ENCODE measurements around the gene PROS1. TPM values are rescaled to one million over a fixed set of nuclear protein-coding genes. Genes with fewer than 3 reads are reported as not detected.

PROS1 gene
- total RNA-seq, 1 donor from 2014 or later: 19.8 TPM

- Mint-ChIP-seq H3K4me3 (ENCODE audit: unreplicated experiment) (peak overlapping the region; percentile 78), H3K4me1 (ENCODE audit: unreplicated experiment) (peaks cover 25% of the 10 kb centered on the region), H3K9me3 (ENCODE audit: unreplicated experiment) (no peaks in the 10 kb centered on the region), H3K27me3 (ENCODE audit: unreplicated experiment) (no peaks in the 10 kb centered on the region), H3K27ac (ENCODE audit: unreplicated experiment) (peak overlapping the region; percentile 90), H3K36me3 (ENCODE audit: low read depth, unreplicated experiment) (no peaks in the 10 kb centered on the region)
- no peak for TF ChIP-seq CTCF (IDR thresholded peaks at IDR 0.05; ENCODE audit: unreplicated experiment)
- no peak for DNase-seq (ENCODE audit: low spot score)
These were observed 15.1 kb upstream of the PROS1 start for GRCh38 chr3:93988764-93989163.

- H3K9me3 Mint-ChIP-seq (ENCODE audit: unreplicated experiment): no peaks in the 10 kb centered on the region
- DNase-seq (ENCODE audit: low spot score): no peak
- H3K27me3 Mint-ChIP-seq (ENCODE audit: unreplicated experiment): no peaks in the 10 kb centered on the region
- TF ChIP-seq CTCF (IDR thresholded peaks at IDR 0.05; ENCODE audit: unreplicated experiment): no peak
- H3K27ac Mint-ChIP-seq (ENCODE audit: unreplicated experiment): peak overlapping the region; percentile 90
- no peaks in the 10 kb centered on the region for H3K36me3 Mint-ChIP-seq (ENCODE audit: low read depth, unreplicated experiment)
- H3K4me3 Mint-ChIP-seq (ENCODE audit: unreplicated experiment): peak overlapping the region; percentile 78
- H3K4me1 Mint-ChIP-seq (ENCODE audit: unreplicated experiment): peaks cover 24% of the 10 kb centered on the region
These were observed 14.6 kb upstream of the PROS1 start for GRCh38 chr3:93988283-93988682.

GRCh38 chr3:93984618-93985017 is 10.9 kb upstream of the PROS1 start:
- no peak for DNase-seq (ENCODE audit: low spot score)
- Mint-ChIP-seq H3K27me3 (ENCODE audit: unreplicated experiment) (peaks cover 2% of the 10 kb centered on the region), H3K36me3 (ENCODE audit: low read depth, unreplicated experiment) (no peaks in the 10 kb centered on the region)

GRCh38 chr3:93983408-93983807 is 9.7 kb upstream of the PROS1 start:
- DNase-seq (ENCODE audit: low spot score): no peak
- Mint-ChIP-seq H3K36me3 (ENCODE audit: low read depth, unreplicated experiment) (no peaks in the 10 kb centered on the region), H3K4me3 (ENCODE audit: unreplicated experiment) (no peak overlapping the region), H3K4me1 (ENCODE audit: unreplicated experiment) (peaks cover 27% of the 10 kb centered on the region), H3K9me3 (ENCODE audit: unreplicated experiment) (no peaks in the 10 kb centered on the region), H3K27ac (ENCODE audit: unreplicated experiment) (no peak overlapping the region), H3K27me3 (ENCODE audit: unreplicated experiment) (peaks cover 6% of the 10 kb centered on the region)
- TF ChIP-seq CTCF (IDR thresholded peaks at IDR 0.05; ENCODE audit: unreplicated experiment): no peak

More at GRCh38 chr3:93984618-93985017, 10.9 kb upstream of the PROS1 start:
- no peak for TF ChIP-seq CTCF (IDR thresholded peaks at IDR 0.05; ENCODE audit: unreplicated experiment)
- Mint-ChIP-seq H3K4me1 (ENCODE audit: unreplicated experiment) (peaks cover 27% of the 10 kb centered on the region), H3K9me3 (ENCODE audit: unreplicated experiment) (no peaks in the 10 kb centered on the region), H3K4me3 (ENCODE audit: unreplicated experiment) (no peak overlapping the region), H3K27ac (ENCODE audit: unreplicated experiment) (no peak overlapping the region)

- Mint-ChIP-seq H3K4me3 (ENCODE audit: unreplicated experiment) (peak overlapping the region; percentile 94), H3K4me1 (ENCODE audit: unreplicated experiment) (peaks cover 18% of the 10 kb centered on the region), H3K27ac (ENCODE audit: unreplicated experiment) (peak overlapping the region; percentile 58), H3K36me3 (ENCODE audit: low read depth, unreplicated experiment) (no peaks in the 10 kb centered on the region), H3K9me3 (ENCODE audit: unreplicated experiment) (no peaks in the 10 kb centered on the region), H3K27me3 (ENCODE audit: unreplicated experiment) (peaks cover 6% of the 10 kb centered on the region)
- DNase-seq (ENCODE audit: low spot score): no peak
- TF ChIP-seq CTCF (IDR thresholded peaks at IDR 0.05; ENCODE audit: unreplicated experiment): no peak
These were observed 8.0 kb upstream of the PROS1 start for GRCh38 chr3:93981649-93982048.
